GM12874 (cell line): ENCODE data around the gene PRIMA1.

Experiments
- TF ChIP-seq, protein P1 (sequence below): IDR thresholded peaks from 2 replicates; pipeline ENCODE4 v1.5.1; 2011; ENCODE audit warnings: low read depth, mild to moderate bottlenecking, control low read depth, low read length, moderate library complexity; ENCODE audit not compliant: insufficient read depth

PRIMA1 gene

DNA sequence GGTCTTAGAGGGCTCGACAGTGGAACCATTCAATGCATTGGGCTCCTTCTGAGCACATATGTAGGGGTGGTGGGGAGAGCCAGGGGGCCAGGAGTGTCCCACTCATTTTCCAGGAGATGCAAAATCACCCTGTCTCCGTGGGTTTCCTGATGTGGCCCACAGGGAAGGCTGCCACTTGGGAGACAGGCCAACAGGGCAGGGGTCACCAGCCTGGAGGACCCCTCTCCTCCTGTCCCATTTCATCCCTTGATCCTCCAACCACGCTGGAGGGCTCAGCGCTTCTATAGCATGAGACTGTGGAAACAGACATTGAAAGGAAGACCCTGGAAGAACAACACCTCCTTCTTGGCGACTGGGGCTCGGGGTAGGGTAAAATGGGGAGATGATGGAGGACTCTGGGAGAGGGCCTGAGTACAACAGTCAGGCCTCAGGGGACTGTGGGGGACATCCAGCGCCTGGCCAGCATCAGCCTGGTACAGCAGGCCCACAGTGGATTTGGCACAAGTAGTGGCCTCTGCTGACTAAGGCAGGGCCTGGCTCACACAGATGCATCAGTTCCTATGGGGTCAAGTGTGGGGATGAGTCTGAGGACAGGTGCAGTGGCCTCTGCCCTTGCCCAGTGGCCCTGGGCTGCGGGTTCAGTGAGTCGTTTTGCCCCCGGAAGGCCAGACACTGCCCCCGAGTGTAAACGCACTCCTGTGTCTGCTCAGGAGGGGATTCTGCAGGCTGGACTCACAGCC is 68.0 kb downstream of the PRIMA1 start:
- TF ChIP-seq, protein P1, sequence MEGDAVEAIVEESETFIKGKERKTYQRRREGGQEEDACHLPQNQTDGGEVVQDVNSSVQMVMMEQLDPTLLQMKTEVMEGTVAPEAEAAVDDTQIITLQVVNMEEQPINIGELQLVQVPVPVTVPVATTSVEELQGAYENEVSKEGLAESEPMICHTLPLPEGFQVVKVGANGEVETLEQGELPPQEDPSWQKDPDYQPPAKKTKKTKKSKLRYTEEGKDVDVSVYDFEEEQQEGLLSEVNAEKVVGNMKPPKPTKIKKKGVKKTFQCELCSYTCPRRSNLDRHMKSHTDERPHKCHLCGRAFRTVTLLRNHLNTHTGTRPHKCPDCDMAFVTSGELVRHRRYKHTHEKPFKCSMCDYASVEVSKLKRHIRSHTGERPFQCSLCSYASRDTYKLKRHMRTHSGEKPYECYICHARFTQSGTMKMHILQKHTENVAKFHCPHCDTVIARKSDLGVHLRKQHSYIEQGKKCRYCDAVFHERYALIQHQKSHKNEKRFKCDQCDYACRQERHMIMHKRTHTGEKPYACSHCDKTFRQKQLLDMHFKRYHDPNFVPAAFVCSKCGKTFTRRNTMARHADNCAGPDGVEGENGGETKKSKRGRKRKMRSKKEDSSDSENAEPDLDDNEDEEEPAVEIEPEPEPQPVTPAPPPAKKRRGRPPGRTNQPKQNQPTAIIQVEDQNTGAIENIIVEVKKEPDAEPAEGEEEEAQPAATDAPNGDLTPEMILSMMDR = no peak

DNA sequence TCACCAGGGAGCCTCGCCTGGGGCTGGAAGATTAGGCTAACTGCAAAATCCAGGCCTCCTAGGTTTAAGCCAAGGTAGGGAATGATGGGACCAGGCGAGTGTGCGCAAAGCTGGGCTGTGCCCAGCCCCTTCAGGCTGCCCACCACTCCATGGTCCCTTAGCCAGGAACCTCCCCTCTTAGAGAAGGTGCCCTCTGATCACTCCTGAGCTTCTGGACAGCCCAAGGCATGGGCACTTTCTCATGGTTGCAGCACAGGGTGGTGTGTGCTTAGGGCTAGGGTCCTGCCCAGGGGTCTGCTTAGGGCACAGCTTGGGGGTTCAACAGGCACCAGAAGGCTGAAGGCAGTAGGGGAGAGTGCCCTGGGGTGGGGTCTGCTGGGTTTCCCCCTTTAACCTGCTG is 69.0 kb downstream of the PRIMA1 start:
- TF ChIP-seq, protein P1 = no peak

DNA sequence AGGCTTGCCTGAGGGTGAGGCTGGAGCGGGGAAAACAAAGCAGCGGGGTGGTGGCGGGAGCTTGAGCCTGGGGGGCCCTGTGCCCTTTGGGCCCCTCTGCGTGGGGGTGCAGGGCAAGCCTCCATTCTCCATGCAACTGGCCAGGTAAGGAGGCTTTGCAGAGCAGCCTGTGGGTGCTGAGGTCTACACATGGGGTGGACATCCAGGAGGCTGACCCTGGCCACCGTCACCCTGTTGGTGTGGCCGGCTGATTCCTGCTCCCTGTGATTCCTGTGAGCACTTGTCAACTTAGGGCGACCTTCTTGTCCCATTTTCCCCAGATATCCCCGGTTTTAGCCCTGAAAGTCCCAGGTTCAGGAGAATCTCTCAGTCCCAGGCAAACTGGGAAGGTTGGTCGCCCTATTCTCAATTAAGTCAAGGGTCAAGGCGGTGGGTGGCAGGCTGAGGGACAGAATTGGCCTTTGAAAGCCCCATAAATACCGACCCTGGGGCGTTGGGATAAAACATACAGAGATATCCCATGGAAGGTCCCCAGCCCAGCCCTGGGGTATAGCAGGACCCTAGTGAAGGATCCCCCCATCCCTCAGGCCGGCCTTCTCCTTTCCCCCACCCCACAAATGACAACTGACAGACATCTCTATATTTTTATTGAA is 70.5 kb downstream of the PRIMA1 start:
- TF ChIP-seq, protein P1 = no peak

DNA sequence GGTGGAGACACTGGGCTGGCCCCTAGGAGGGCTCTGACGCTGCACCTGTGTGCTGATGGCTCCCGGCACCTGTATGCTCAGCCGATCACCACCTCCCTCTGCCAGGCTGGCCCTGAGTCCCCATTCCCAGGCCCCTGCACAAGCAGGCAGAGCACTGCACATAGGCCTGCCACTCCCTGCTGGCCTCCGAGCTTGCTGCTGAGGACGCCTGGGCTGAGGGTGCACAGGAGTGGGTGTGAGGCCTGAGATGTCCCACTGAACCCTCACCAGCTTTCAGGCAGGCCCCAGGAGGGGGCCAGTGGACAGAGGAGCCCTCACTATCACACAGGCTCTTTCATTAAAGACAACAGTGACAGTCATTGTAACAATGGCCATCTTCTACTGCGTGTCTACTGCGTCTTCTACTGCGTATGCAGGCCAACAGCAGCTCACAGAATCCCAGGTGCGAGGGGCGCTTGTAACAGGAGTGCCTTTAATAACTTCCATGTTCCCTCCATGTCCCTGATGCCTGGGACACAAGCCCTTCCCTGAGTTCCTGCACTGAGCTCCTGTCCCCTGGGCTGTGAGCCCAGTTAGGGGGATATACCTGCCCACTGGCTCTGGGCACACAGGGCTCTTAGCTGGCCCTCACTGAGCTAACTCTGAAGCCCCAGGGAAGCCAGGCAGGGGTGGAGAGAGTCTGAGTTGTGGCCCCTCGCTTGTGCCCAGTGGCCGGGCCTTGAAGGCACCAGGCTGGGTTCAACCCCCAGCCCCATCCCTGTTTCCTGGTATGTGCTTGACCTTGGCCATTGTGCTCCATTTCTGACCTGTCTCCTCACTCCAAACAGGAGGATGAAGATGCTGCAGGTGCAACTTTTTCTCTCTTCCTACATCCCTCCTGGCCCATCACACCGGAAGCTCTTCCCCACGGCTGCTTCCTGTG is 71.3 kb downstream of the PRIMA1 start:
- TF ChIP-seq, protein P1 = no peak

DNA sequence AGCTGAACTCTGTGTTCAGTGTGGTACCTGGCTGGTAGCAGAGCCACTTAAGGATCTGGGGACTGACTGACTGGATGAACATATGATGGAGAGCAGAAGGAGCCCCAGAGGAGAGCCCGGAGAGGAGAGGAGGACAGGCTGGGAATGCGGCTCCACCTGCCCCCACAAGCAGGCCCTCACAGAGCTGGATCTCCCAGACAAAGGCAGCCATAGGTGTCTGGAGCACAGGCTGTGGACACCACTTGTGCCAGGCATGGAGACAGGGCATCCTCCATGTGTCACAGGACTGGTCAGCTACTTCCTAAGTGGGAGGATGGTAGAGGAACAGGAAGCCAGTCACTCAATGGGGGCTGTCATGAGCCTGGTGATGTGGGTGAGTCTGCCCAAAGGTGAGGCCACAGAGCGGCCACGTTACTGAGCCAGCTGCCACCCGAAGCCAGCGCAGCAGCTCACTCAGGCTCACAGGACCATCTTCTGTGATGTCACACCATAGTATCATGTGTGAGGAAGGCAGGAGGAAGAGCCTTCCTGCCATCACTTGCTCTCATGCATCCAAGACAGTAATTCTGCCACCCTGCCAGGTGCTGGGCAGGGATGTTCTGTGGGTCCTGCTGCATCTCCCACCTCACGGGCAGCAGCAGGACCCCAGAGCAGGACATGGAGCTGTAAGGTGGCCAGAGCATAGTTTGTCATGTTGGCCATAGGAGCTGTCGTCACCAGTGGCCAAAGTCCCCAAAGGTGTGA is 72.1 kb downstream of the PRIMA1 start:
- TF ChIP-seq, protein P1 = no peak

DNA sequence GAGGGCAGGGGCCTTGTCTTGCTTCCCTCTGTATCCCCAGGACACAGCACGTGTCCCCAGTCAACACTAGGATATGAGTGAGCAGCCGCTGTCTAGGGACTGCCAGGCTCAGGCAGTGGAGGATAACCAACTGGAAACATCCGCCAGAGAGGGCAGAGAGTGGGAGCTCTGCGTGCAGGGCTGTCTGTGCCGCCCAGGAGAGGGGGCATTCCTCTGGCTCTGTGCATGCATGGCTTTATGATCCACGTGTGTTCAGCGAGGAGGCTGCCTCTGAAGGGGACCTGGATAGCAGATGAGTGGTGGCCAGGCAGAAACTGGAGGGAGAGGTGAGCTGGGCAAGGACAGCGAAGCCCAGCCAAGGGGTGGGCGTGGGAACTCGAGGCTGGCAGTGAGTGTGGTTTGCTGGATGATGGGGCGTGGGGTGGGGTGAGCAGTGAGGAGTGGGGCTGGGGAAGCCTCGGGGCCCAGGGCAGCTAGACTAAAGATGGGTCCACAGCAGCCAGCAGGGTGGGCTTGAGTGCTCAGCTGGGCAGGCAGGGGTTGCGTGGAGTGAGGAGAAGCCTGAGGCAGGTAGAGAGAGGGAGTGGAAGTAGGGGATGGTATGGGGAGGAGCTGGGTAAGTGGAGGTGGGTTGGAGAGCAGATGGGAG is 72.9 kb downstream of the PRIMA1 start:
- TF ChIP-seq, protein P1 = no peak
